B cell (primary cell): ENCODE data around the gene POU2F3. TPM values are rescaled to one million over a fixed set of nuclear protein-coding genes. Genes with fewer than 3 reads are reported as not detected.

Experiments used
- ATAC-seq: fragments of 200-7000 bp; cut with Tn5 transposase; one replicate; pipeline ENCODE4 v1.10.0; 2021; ENCODE audit warnings: low read depth, mild to moderate bottlenecking, moderate number of reproducible peaks, moderate library complexity
- CTCF ChIA-PET: fragments of 350-600 bp; sonication (Branson Sonifier 250); formaldehyde crosslinking; loops from one replicate; lab custom pipeline; 2021; ENCODE audit warnings: antibody characterized with exemption, inconsistent platforms; lab: Charles Lee
- POLR2A ChIA-PET: fragments of 350-600 bp; sonication (Branson Sonifier 250); formaldehyde crosslinking; loops from one replicate; lab custom pipeline; 2021; ENCODE audit warnings: antibody characterized with exemption; lab: Charles Lee
- DNase-seq: peaks from one replicate; pipeline ENCODE4 v3.0.0; 2013
- H2AFZ ChIP-seq: 2 replicates; pipeline ENCODE4 v1.6.1; 2012; ENCODE audit warnings: mild to moderate bottlenecking, low read depth, low read length; ENCODE audit not compliant: insufficient read depth, poor library complexity, severe bottlenecking
- H3K27ac ChIP-seq, 2 donors: 1 replicate in 1 of 2; 2 replicates in 1 of 2; pipeline ENCODE4 v1.5.1; 2012 to 2013; ENCODE audit warnings: low read length in 2 of 2, mild to moderate bottlenecking in 2 of 2, moderate library complexity in 1 of 2
- H3K27me3 ChIP-seq, 4 experiments: fragments of 200-600 bp in 1 of 4; sonication (generic) in 1 of 4; replicated peaks in 1 of 4; 1 replicate in 2 of 4; 2 replicates in 2 of 4; pipeline versions ENCODE4 v1.6.1 to v1.7.0; 2013 to 2016; ENCODE audit warnings: low read length in 3 of 4, mild to moderate bottlenecking in 2 of 4, mixed read lengths in 1 of 4, moderate library complexity in 1 of 4; ENCODE audit not compliant: insufficient read depth in 4 of 4, control insufficient read depth in 3 of 4; ENCODE audit errors: control extremely low read depth in 1 of 4
- H3K36me3 ChIP-seq, 2 experiments: replicated peaks in 1 of 2; 1 replicate in 1 of 2; 2 replicates in 1 of 2; pipeline versions ENCODE4 v1.6.1 to v1.7.1; 2013; ENCODE audit warnings: low read length in 1 of 2; ENCODE audit not compliant: insufficient read depth in 2 of 2, control insufficient read depth in 1 of 2; ENCODE audit errors: control extremely low read depth in 1 of 2, extremely low read depth in 1 of 2
- H3K4me1 ChIP-seq, 2 donors: fragments of 200-600 bp in 1 of 2; sonication (generic) in 1 of 2; 1 replicate in 1 of 2; 2 replicates in 1 of 2; pipeline versions ENCODE4 v1.5.1 to v1.6.1; 2013 to 2017; ENCODE audit warnings: low read length in 2 of 2; ENCODE audit not compliant: control insufficient read depth in 2 of 2, insufficient read depth in 2 of 2
- H3K4me2 ChIP-seq: replicated peaks from 2 replicates; pipeline ENCODE3; 2012; ENCODE audit warnings: mild to moderate bottlenecking, low read depth, low read length; ENCODE audit not compliant: poor library complexity, severe bottlenecking
- H3K4me3 ChIP-seq, 5 experiments: fragments of 200-600 bp in 1 of 5; sonication (generic) in 1 of 5; 1 replicate in 3 of 5; 2 replicates in 2 of 5; pipeline versions ENCODE4 v1.5.1 to v1.7.0; 2011 to 2016; ENCODE audit warnings: low read length in 4 of 5, mild to moderate bottlenecking in 4 of 5, low read depth in 2 of 5, control low read depth in 1 of 5, moderate library complexity in 1 of 5; ENCODE audit not compliant: insufficient read depth in 1 of 5; ENCODE audit errors: control extremely low read depth in 1 of 5, extremely low read depth in 1 of 5
- H3K79me2 ChIP-seq: fragments of 200-600 bp; sonication (generic); one replicate; pipeline ENCODE4 v1.6.0; 2016; ENCODE audit warnings: low read length; ENCODE audit not compliant: control insufficient read depth, insufficient read depth
- H3K9ac ChIP-seq: fragments of 200-600 bp; sonication (generic); 2 replicates; pipeline ENCODE4 v1.6.1; 2017; ENCODE audit warnings: mild to moderate bottlenecking, low read length, moderate library complexity
- H3K9me3 ChIP-seq, 3 donors: one replicate each; pipeline versions ENCODE4 v1.6.1 to v1.7.1; 2013; ENCODE audit warnings: low read length in 2 of 3; ENCODE audit not compliant: control insufficient read depth in 2 of 3, insufficient read depth in 1 of 3; ENCODE audit errors: control extremely low read depth in 1 of 3
- H4K20me1 ChIP-seq: 2 replicates; pipeline ENCODE4 v1.6.0; 2012; ENCODE audit warnings: mild to moderate bottlenecking, low read length; ENCODE audit not compliant: insufficient read depth, control insufficient read depth, poor library complexity, severe bottlenecking
- H3K27ac Mint-ChIP-seq: one replicate; pipeline ENCODE4 v1.8.0; 2021; ENCODE audit warnings: mixed read lengths
- H3K27me3 Mint-ChIP-seq: one replicate; pipeline ENCODE4 v1.8.0; 2021; ENCODE audit warnings: mixed read lengths
- H3K4me1 Mint-ChIP-seq: one replicate; pipeline ENCODE4 v1.8.0; 2021; ENCODE audit warnings: mixed read lengths
- H3K4me3 Mint-ChIP-seq: one replicate; pipeline ENCODE4 v1.8.0; 2021; ENCODE audit warnings: mixed read lengths
- H3K9me3 Mint-ChIP-seq: one replicate; pipeline ENCODE4 v1.8.0; 2022; ENCODE audit warnings: mixed read lengths; ENCODE audit not compliant: insufficient read depth
- EZH2 ChIP-seq: IDR thresholded peaks from 2 replicates; pipeline ENCODE4 v1.6.1; 2012; ENCODE audit warnings: borderline replicate concordance, low read depth, mild to moderate bottlenecking, moderate library complexity, low read length; ENCODE audit not compliant: insufficient read depth, poor library complexity, severe bottlenecking
- WGBS: methylation state at CpG from one replicate; pipeline ENCODE4 v1.1.5; 2013; ENCODE audit warnings: missing lambda C conversion rate; ENCODE audit not compliant: insufficient coverage; 5-methylcytosine and 5-hydroxymethylcytosine counted together
- intact Hi-C: fragments of 100-400 bp; cut with micrococcal nuclease; formaldehyde crosslinking; loops from one replicate; pipeline ENCODE4 v1.10.0; 2022
- polyA plus RNA-seq: library from polyadenylated mRNA; depleted of rRNA; stranded (reverse); fragments of >200 nt; gene quantifications from 2 replicates; pipeline ENCODE4 v1.2.3, GENCODE V29; 2012
- total RNA-seq, 2 donors: library from RNA; stranded (reverse); fragments of 120-200 nt in 1 of 2; gene quantifications; 1 replicate in 1 of 2; 2 replicates in 1 of 2; pipeline versions ENCODE4 v1.2.3 to v1.2.4, GENCODE V29; 2013 to 2022
- TF ChIP-seq, protein P1 (sequence below): fragments of 200-600 bp; IDR thresholded peaks from one replicate; pipeline ENCODE4 v1.8.0; 2022; ENCODE audit warnings: antibody characterized with exemption, mild to moderate bottlenecking

Gene POU2F3
- total and polyA plus RNA-seq, 2 donors (not counting 1 experiment from before 2014, with no cell fraction given): not detected

DNA sequence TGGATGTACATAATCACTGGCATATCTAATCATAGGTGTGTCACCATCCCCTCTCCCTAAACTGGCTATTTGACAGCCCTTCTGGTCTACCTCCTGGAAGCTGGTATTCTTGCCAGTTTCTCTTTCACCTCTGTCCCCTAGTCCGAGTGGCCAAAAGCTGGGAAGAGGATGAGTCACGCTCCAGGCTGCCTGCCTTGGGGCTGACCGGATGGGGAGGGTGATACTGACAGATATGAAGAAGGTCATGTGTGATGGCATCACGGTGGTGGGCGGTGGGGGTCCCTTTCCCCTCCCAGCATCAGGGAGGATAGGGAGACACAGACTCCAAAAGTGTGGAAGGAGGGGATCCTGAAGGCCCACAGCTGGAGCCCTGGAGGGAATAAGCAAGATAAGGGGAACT, 24.3 kb upstream of the POU2F3 start:
- Mint-ChIP-seq H3K9me3 (no peaks in the 10 kb centered on the region), H3K27ac (no peak overlapping the region), H3K27me3 (peaks cover 27% of the 10 kb centered on the region), H3K4me3 (no peak overlapping the region), H3K4me1 (peaks cover 4% of the 10 kb centered on the region)
- no peaks in the 10 kb centered on the region for H3K9me3 ChIP-seq
- peaks cover 0 to 6% (median 0%) of the 10 kb centered on the region in 4 experiments for H3K27me3 ChIP-seq
- ATAC-seq: no peak
- ChIA-PET POLR2A (no interaction called here), CTCF (interaction anchor here (1.5 kb wide), 1 partner anchor 87 kb away, joined by 4 read pairs; no protein-coding TSS in a partner anchor)
- no peaks in the 10 kb centered on the region for H3K36me3 ChIP-seq
- DNase-seq: no peak
- H3K4me1 ChIP-seq: peaks cover 0 to 8% of the 10 kb centered on the region in 2 donors
- H3K79me2 ChIP-seq: no peaks in the 10 kb centered on the region
- intact Hi-C loops: no loop called here
- no peak overlapping the region for H3K9ac ChIP-seq
- H3K27ac ChIP-seq: no peak overlapping the region
- no peak overlapping the region for H2AFZ ChIP-seq
- TF ChIP-seq, protein P1, sequence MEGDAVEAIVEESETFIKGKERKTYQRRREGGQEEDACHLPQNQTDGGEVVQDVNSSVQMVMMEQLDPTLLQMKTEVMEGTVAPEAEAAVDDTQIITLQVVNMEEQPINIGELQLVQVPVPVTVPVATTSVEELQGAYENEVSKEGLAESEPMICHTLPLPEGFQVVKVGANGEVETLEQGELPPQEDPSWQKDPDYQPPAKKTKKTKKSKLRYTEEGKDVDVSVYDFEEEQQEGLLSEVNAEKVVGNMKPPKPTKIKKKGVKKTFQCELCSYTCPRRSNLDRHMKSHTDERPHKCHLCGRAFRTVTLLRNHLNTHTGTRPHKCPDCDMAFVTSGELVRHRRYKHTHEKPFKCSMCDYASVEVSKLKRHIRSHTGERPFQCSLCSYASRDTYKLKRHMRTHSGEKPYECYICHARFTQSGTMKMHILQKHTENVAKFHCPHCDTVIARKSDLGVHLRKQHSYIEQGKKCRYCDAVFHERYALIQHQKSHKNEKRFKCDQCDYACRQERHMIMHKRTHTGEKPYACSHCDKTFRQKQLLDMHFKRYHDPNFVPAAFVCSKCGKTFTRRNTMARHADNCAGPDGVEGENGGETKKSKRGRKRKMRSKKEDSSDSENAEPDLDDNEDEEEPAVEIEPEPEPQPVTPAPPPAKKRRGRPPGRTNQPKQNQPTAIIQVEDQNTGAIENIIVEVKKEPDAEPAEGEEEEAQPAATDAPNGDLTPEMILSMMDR: no peak
- TF ChIP-seq EZH2: no peak
- no peak overlapping the region for H3K4me3 ChIP-seq
- WGBS: 100% methylated on average over 1 of the region's 5 CpGs
- H4K20me1 ChIP-seq: no peaks in the 10 kb centered on the region
- no peak overlapping the region for H3K4me2 ChIP-seq

DNA sequence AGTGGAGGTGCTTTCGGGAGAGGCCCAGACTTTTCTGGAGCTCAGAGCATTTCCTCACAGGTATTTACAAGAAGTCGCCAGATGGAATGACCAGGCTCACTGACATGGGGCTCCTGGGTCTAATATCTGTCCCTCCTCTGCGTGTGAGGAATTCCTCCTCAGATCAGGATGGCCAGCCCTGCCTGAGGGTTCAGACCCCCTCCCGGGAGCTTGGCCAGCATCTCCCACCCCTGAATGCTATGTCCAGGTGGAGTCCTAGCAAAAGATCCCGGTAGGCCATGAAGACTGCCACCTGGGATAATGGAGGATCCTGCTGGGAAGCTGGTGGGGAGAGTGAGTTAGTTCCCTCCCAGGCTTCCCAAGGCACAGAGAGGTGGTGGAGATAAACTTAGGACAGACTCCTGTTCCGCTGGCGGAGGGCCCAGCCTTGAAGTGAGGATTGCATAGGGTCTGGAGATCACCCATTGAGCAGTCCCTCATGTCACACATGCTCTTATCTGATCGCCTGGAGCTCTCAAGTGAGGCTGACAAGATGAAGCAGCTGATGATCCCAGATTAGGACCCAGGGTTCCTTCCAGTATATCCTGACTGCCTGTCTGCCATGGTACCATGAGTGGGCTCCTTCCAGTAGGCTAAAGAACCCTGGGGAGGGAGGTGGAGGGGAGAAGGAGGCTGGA, 23.4 kb upstream of the POU2F3 start:
- Mint-ChIP-seq H3K4me3 (no peak overlapping the region), H3K9me3 (no peaks in the 10 kb centered on the region), H3K27me3 (peaks cover 24% of the 10 kb centered on the region), H3K27ac (no peak overlapping the region), H3K4me1 (peaks cover 3% of the 10 kb centered on the region)
- no peak overlapping the region for H2AFZ ChIP-seq
- intact Hi-C loops: no loop called here
- ChIA-PET CTCF (interaction anchor here (1.5 kb wide), 1 partner anchor 86 kb away, joined by 4 read pairs; no protein-coding TSS in a partner anchor), POLR2A (no interaction called here)
- H3K4me2 ChIP-seq: no peak overlapping the region
- DNase-seq (no peak), ATAC-seq (no peak)
- no peaks in the 10 kb centered on the region for H3K36me3 ChIP-seq
- WGBS: 94% methylated on average over 7 of the region's 8 CpGs
- H3K9ac ChIP-seq: no peak overlapping the region
- H3K9me3 ChIP-seq: no peaks in the 10 kb centered on the region
- H3K79me2 ChIP-seq: no peaks in the 10 kb centered on the region
- TF ChIP-seq EZH2: no peak
- TF ChIP-seq, protein P1: no peak
- H3K27ac ChIP-seq: no peak overlapping the region
- no peaks in the 10 kb centered on the region for H4K20me1 ChIP-seq
- peaks cover 0 to 3% (median 0%) of the 10 kb centered on the region in 4 experiments for H3K27me3 ChIP-seq
- no peak overlapping the region for H3K4me3 ChIP-seq
- H3K4me1 ChIP-seq: peaks cover 0 to 4% of the 10 kb centered on the region in 2 donors
